ENCODE measurements around the gene SELL. TPM values are rescaled to one million over a fixed set of nuclear protein-coding genes. Genes with fewer than 3 reads are reported as not detected.

SELL gene
- total and polyA plus RNA-seq, 2 of the 4 experiments (the other 2 are of a cell fraction), result not detected

GRCh38 chr1:169704797-169705196 is 6.6 kb downstream of the SELL start:
- Histone ChIP-seq H3K9me1 (ENCODE audit: insufficient read depth, low read length) (no peaks in the 10 kb centered on the region), H3K79me1 (ENCODE audit: low read depth in 1 of 2, low read length in 2 of 2) (no peaks in the 10 kb centered on the region), H3K4me3 (ENCODE audit: insufficient read depth, low read depth, low read length) (no peak overlapping the region), H4K5ac (ENCODE audit: low read depth, low read length) (no peak overlapping the region), H3K9me3 (ENCODE audit: control insufficient read depth, insufficient read depth, low read length) (no peaks in the 10 kb centered on the region), H3K14ac (replicated peaks; ENCODE audit: low read depth, low read length) (no peak overlapping the region), H2AFZ (replicated peaks; ENCODE audit: low read length, poor library complexity) (no peak overlapping the region), H3K9ac (ENCODE audit: low read depth, low read length) (no peak overlapping the region), H2AK9ac (replicated peaks; ENCODE audit: low read depth, low read length, poor library complexity) (no peak overlapping the region), H2BK15ac (ENCODE audit: low read depth, low read length) (no peak overlapping the region), H3K4ac (ENCODE audit: low read depth, low read length) (no peak overlapping the region), H3K56ac (ENCODE audit: extremely low read depth, insufficient read depth, low read length) (no peak overlapping the region), H2BK5ac (ENCODE audit: low read depth, low read length, poor library complexity, severe bottlenecking) (no peak overlapping the region), H4K8ac (ENCODE audit: low read depth in 2 of 2, low read length in 2 of 2) (no peak overlapping the region), H3K27ac (ENCODE audit: insufficient read depth, low read length) (no peak overlapping the region), H2BK120ac (ENCODE audit: low read depth, low read length) (no peak overlapping the region), H3K23ac (ENCODE audit: low read depth, low read length) (no peak overlapping the region), H2BK20ac (ENCODE audit: low read depth, low read length) (no peak overlapping the region), H4K20me1 (ENCODE audit: insufficient read depth, low read length) (no peaks in the 10 kb centered on the region), H3K27me3 (ENCODE audit: control insufficient read depth, insufficient read depth, low read length) (no peaks in the 10 kb centered on the region; the same call in 1 of the 2 replicates), H3K4me1 (ENCODE audit: control insufficient read depth, insufficient read depth, low read length) (no peaks in the 10 kb centered on the region), H3K36me3 (ENCODE audit: control insufficient read depth, insufficient read depth, low read length) (no peaks in the 10 kb centered on the region), H3K18ac (ENCODE audit: low read depth, low read length) (no peak overlapping the region), H4K91ac (ENCODE audit: insufficient read depth, low read depth, low read length) (no peak overlapping the region), H3K4me2 (ENCODE audit: low read depth, low read length) (no peak overlapping the region), H2AK5ac (ENCODE audit: low read depth, low read length) (no peak overlapping the region)
- no peak for DNase-seq
- in situ Hi-C loops (cut with MboI; ENCODE audit: low sequenced_read_pairs), result no loop called here
- no CpG with 5 or more reads among the region's 2 CpGs for WGBS, 2 experiments (ENCODE audit: extremely low coverage in 2 of 2, insufficient read length in 1 of 2)
- ChIA-PET CTCF (no interaction called here), POLR2A (ENCODE audit: unreplicated experiment) (no interaction called here)
- dilution Hi-C loops (cut with HindIII; ENCODE audit: low sequenced_read_pairs, unreplicated experiment), result no loop called here
- no peak for ATAC-seq (ENCODE audit: low read depth)
- intact Hi-C loops (cut with micrococcal nuclease), result no loop called here
- TF ChIP-seq NFE2L2 (IDR thresholded peaks at IDR 0.05; ENCODE audit: low read depth, low read length) (no peak), MAFK (IDR thresholded peaks at IDR 0.05; ENCODE audit: low read depth, low read length) (peak; percentile 34)
- BruUV-seq (replicated peaks), result no TSS peak

Measured in IMR-90 (cell line).